Breast epithelium (tissue), 4 donors: ENCODE data around the gene KCTD8. TPM values are rescaled to one million over a fixed set of nuclear protein-coding genes. Genes with fewer than 3 reads are reported as not detected.

ENCODE experiments used
- DNase-seq, 2 donors: peaks; one replicate each; pipeline ENCODE4 v3.0.0-alpha.2; 2019; ENCODE audit warnings: low spot score in 2 of 2
- H3K27ac ChIP-seq, 2 donors: fragments of 200-600 bp; sonication (generic) in 1 of 2; one replicate each; pipeline ENCODE4 v1.5.1; 2016 to 2019; ENCODE audit warnings: mild to moderate bottlenecking in 1 of 2
- H3K27me3 ChIP-seq, 2 donors: fragments of 200-600 bp; sonication (generic) in 1 of 2; one replicate each; pipeline versions ENCODE4 v1.5.1 to v1.6.0; 2017 to 2019; ENCODE audit warnings: control low read depth in 1 of 2, mild to moderate bottlenecking in 1 of 2
- H3K36me3 ChIP-seq: fragments of 200-600 bp; one replicate; pipeline ENCODE4 v1.5.1; 2019
- H3K4me1 ChIP-seq, 2 donors: fragments of 200-600 bp; sonication (generic); one replicate each; pipeline ENCODE4 v1.5.1; 2016 to 2019; ENCODE audit warnings: control low read depth in 1 of 2
- H3K4me3 ChIP-seq, 3 donors: fragments of 200-600 bp; sonication (generic); 1 replicate in 2 of 3; 2 replicates in 1 of 3; pipeline ENCODE4 v1.5.1; 2016 to 2019; ENCODE audit warnings: mild to moderate bottlenecking in 3 of 3, moderate library complexity in 2 of 3
- H3K9me3 ChIP-seq, 2 donors: fragments of 200-600 bp; sonication (generic) in 1 of 2; one replicate each; pipeline ENCODE4 v1.5.1; 2016 to 2019; ENCODE audit warnings: control low read depth in 1 of 2
- POLR2A ChIP-seq: fragments of 450-650 bp; IDR thresholded peaks from one replicate; pipeline ENCODE4 v1.6.1; 2016; ENCODE audit warnings: antibody characterized with exemption, mild to moderate bottlenecking, moderate library complexity
- POLR2AphosphoS5 ChIP-seq, 3 donors: sonication (generic); formaldehyde crosslinking; IDR thresholded peaks; one replicate each; pipeline ENCODE4 v1.6.1; 2017; ENCODE audit warnings: antibody characterized with exemption in 3 of 3
- intact Hi-C: fragments of 100-400 bp; cut with DNase I; formaldehyde crosslinking; loops from one replicate; pipeline ENCODE4 v1.15.1; 2023; ENCODE audit warnings: low total_unique reads
- total RNA-seq, 3 donors: library from RNA; depleted of rRNA; stranded (reverse); fragments of >200 nt; gene quantifications; one replicate each; pipeline ENCODE4 v1.1.0, GENCODE V29; 2016
- TF ChIP-seq, protein P1 (sequence below), 3 donors: fragments of 450-650 bp; IDR thresholded peaks; one replicate each; pipeline ENCODE4 v1.5.1; 2016 to 2017; ENCODE audit warnings: antibody characterized with exemption in 3 of 3, mild to moderate bottlenecking in 3 of 3, moderate library complexity in 3 of 3

Gene KCTD8
- total RNA-seq, 3 donors from 2014 or later = 0.33 to 1.9 (median 0.48) TPM

DNA sequence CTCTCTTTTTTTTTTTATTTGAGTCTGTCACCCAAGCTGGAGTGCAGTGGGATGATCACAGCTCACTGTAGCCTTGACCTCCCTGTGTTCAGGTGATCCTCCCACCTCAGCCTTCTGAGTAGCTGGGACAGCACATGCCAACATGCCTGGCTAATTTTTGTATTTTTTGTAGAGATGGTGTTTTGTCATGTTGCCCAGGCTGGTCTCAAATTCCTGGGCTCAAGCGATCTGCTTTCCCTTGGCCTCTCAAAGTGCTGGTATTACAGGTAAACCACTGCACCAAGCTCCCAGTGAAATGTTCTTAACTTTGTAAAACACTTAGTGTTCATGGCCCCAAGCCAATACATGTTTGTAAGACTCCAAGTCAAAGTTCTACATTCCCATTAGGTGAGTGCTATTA, 316.1 kb downstream of the KCTD8 start:
- intact Hi-C loops = no loop called here
- no peaks in the 10 kb centered on the region for H3K9me3 ChIP-seq
- no peak for TF ChIP-seq POLR2A
- TF ChIP-seq, protein P1, sequence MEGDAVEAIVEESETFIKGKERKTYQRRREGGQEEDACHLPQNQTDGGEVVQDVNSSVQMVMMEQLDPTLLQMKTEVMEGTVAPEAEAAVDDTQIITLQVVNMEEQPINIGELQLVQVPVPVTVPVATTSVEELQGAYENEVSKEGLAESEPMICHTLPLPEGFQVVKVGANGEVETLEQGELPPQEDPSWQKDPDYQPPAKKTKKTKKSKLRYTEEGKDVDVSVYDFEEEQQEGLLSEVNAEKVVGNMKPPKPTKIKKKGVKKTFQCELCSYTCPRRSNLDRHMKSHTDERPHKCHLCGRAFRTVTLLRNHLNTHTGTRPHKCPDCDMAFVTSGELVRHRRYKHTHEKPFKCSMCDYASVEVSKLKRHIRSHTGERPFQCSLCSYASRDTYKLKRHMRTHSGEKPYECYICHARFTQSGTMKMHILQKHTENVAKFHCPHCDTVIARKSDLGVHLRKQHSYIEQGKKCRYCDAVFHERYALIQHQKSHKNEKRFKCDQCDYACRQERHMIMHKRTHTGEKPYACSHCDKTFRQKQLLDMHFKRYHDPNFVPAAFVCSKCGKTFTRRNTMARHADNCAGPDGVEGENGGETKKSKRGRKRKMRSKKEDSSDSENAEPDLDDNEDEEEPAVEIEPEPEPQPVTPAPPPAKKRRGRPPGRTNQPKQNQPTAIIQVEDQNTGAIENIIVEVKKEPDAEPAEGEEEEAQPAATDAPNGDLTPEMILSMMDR (IDR thresholded peaks at IDR 0.05) = no peak
- TF ChIP-seq POLR2AphosphoS5 (IDR thresholded peaks at IDR 0.05) = no peak
- no peak for DNase-seq
- H3K27me3 ChIP-seq = no peaks in the 10 kb centered on the region
- H3K27ac ChIP-seq = no peak overlapping the region
- H3K4me3 ChIP-seq = no peak overlapping the region
- no peaks in the 10 kb centered on the region for H3K36me3 ChIP-seq
- no peaks in the 10 kb centered on the region for H3K4me1 ChIP-seq

Other genes with a start within 250 kb of the KCTD8 start
- under 1 TPM in 1 of 3 donors, not detected in 2; 0.73 TPM for gene YIPF7, start 202.8 kb upstream of the KCTD8 start, total RNA-seq
- gene GUF1, start 229.6 kb upstream of the KCTD8 start, total RNA-seq = 10 to 100 TPM; 12.6 to 26.9 (median 19.0) TPM